ENCODE measurements around the gene ANP32A.

DNA sequence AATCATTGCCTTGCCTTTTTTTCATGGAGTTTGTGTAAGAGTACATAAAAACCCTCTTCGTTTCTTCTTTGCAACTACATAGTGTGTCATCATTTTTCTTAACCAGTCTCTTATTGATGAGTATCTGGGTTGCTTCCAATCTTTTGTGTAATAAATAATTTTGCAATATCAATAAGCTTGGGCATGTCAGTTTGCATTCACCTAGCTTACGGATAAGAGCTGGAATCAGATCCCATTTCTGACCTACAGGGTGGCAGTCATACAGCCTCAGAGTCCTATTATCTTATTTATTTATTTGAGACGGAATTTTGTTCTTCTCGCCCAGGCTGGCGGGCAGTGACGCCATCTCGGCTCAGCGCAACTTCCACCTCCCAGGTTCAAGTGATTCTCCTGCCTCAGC, 18.3 kb downstream of the ANP32A start:
- TF ChIP-seq POLR2AphosphoS5 (IDR thresholded peaks at IDR 0.05; ENCODE audit: low read depth, low read length) (no peak), POLR2A (IDR thresholded peaks at IDR 0.05; ENCODE audit: low read depth, low read length) (no peak), TAF1 (IDR thresholded peaks at IDR 0.05; ENCODE audit: borderline replicate concordance, low read depth, low read length) (no peak)
